ENCODE results near the gene PLXDC1. TPM values are rescaled to one million over a fixed set of nuclear protein-coding genes. Genes with fewer than 3 reads are reported as not detected.
"Not testable (repeated sequence)": the region's sequence is repeated elsewhere in the genome, so short reads cannot be mapped to it uniquely, and the experiment has no call there.

Gene PLXDC1
- total RNA-seq, 1 experiment from 2014 or later = not detected

- peak overlapping the region; percentile 24 to 26 for H3K4me3 ChIP-seq (ENCODE audit: low read depth in 2 of 2, low read length in 2 of 2)
- ChIA-PET POLR2A (no interaction called here), CTCF (interaction anchor here (0.7 kb wide), 1 partner anchor 129 kb away, joined by 3 read pairs; no protein-coding TSS in a partner anchor)
- H3K4me1 ChIP-seq (ENCODE audit: control insufficient read depth, insufficient read depth, low read length) = peaks cover 3% of the 10 kb centered on the region; the same call in 1 of the 2 replicates
- intact Hi-C loops (cut with micrococcal nuclease; ENCODE audit: unreplicated experiment) = no loop called here
- TF ChIP-seq CTCF (IDR thresholded peaks at IDR 0.05) (no peak), TCF7L2 (IDR thresholded peaks at IDR 0.05; ENCODE audit: low read depth, low read length) (no peak)
- no peaks in the 10 kb centered on the region for H3K9me3 ChIP-seq (ENCODE audit: control insufficient read depth, insufficient read depth, low read depth, low read length)
- DNase-seq (ENCODE audit: low read depth, low spot score) (no peak), ATAC-seq (peak; percentile 56; the same call in 1 of the 2 replicates)
- in situ Hi-C loops (cut with HindIII; ENCODE audit: low pct_unique_long_range_greater_than_20kb, low sequenced_read_pairs) = no loop called here
- no TSS peak for BruUV-seq (replicated peaks)
- no peaks in the 10 kb centered on the region for H3K36me3 ChIP-seq (ENCODE audit: control insufficient read depth, insufficient read depth, low read length)
- no peaks in the 10 kb centered on the region for H3K27me3 ChIP-seq (ENCODE audit: control insufficient read depth, insufficient read depth, low read length)
- H3K27ac ChIP-seq (ENCODE audit: low read length) = no peak overlapping the region
Observed at GRCh38 chr17:39027455-39028035, 123.9 kb downstream of the PLXDC1 start.

GRCh38 chr17:39026980-39027451 is 124.4 kb downstream of the PLXDC1 start:
- Histone ChIP-seq H3K27me3 (ENCODE audit: control insufficient read depth, insufficient read depth, low read length) (no peaks in the 10 kb centered on the region), H3K4me3 (ENCODE audit: low read depth in 2 of 2, low read length in 2 of 2) (peak overlapping the region; percentile 24 to 26), H3K4me1 (ENCODE audit: control insufficient read depth, insufficient read depth, low read length) (peaks cover 3% of the 10 kb centered on the region; the same call in 1 of the 2 replicates), H3K9me3 (ENCODE audit: control insufficient read depth, insufficient read depth, low read depth, low read length) (no peaks in the 10 kb centered on the region), H3K36me3 (ENCODE audit: control insufficient read depth, insufficient read depth, low read length) (no peaks in the 10 kb centered on the region), H3K27ac (ENCODE audit: low read length) (no peak overlapping the region)
- intact Hi-C loops (cut with micrococcal nuclease; ENCODE audit: unreplicated experiment) (no loop called here), in situ Hi-C loops (cut with HindIII; ENCODE audit: low pct_unique_long_range_greater_than_20kb, low sequenced_read_pairs) (no loop called here)
- BruUV-seq (replicated peaks) = no TSS peak
- ChIA-PET CTCF (interaction anchor here (0.7 kb wide), 1 partner anchor 129 kb away, joined by 3 read pairs; no protein-coding TSS in a partner anchor), POLR2A (no interaction called here)
- no peak for TF ChIP-seq TCF7L2 (IDR thresholded peaks at IDR 0.05; ENCODE audit: low read depth, low read length)
- no peak for TF ChIP-seq CTCF (IDR thresholded peaks at IDR 0.05)
- no peak for TF ChIP-seq REST (IDR thresholded peaks at IDR 0.05; ENCODE audit: insufficient read depth in 1 of 2, low read depth in 2 of 2, low read length in 1 of 2)
- no peak for TF ChIP-seq POLR2AphosphoS5 (IDR thresholded peaks at IDR 0.05; ENCODE audit: low read depth, low read length)
- TF ChIP-seq SIN3A (IDR thresholded peaks at IDR 0.05; ENCODE audit: borderline replicate concordance, insufficient read depth, low read depth, low read length) = no peak
- no peak for DNase-seq (ENCODE audit: low read depth, low spot score)
- ATAC-seq = peak; percentile 62; the same call in 1 of the 2 replicates

GRCh38 chr17:39026346-39026745 is 125.1 kb downstream of the PLXDC1 start:
- BruUV-seq (replicated peaks); intact Hi-C loops (cut with micrococcal nuclease; ENCODE audit: unreplicated experiment); POLR2A ChIA-PET; H3K27ac ChIP-seq (ENCODE audit: low read length); in situ Hi-C loops (cut with HindIII; ENCODE audit: low pct_unique_long_range_greater_than_20kb, low sequenced_read_pairs); ATAC-seq; H3K36me3 ChIP-seq (ENCODE audit: control insufficient read depth, insufficient read depth, low read length); H3K27me3 ChIP-seq (ENCODE audit: control insufficient read depth, insufficient read depth, low read length); H3K4me1 ChIP-seq (ENCODE audit: control insufficient read depth, insufficient read depth, low read length); H3K9me3 ChIP-seq (ENCODE audit: control insufficient read depth, insufficient read depth, low read depth, low read length); DNase-seq (ENCODE audit: low read depth, low spot score); H3K4me3 ChIP-seq (ENCODE audit: low read depth in 2 of 2, low read length in 2 of 2): not testable (repeated sequence)
- CTCF ChIA-PET = interaction anchor here (0.7 kb wide), 1 partner anchor 103 kb away, joined by 4 read pairs; no protein-coding TSS in a partner anchor

Data from Panc1 (cell line).